ENCODE data around the gene METTL16. TPM values are rescaled to one million over a fixed set of nuclear protein-coding genes. Genes with fewer than 3 reads are reported as not detected.

The METTL16 gene
- total and polyA plus RNA-seq, 2 of the 4 experiments (the other 2 are of a cell fraction) = 11.8 to 15.4 TPM

DNA sequence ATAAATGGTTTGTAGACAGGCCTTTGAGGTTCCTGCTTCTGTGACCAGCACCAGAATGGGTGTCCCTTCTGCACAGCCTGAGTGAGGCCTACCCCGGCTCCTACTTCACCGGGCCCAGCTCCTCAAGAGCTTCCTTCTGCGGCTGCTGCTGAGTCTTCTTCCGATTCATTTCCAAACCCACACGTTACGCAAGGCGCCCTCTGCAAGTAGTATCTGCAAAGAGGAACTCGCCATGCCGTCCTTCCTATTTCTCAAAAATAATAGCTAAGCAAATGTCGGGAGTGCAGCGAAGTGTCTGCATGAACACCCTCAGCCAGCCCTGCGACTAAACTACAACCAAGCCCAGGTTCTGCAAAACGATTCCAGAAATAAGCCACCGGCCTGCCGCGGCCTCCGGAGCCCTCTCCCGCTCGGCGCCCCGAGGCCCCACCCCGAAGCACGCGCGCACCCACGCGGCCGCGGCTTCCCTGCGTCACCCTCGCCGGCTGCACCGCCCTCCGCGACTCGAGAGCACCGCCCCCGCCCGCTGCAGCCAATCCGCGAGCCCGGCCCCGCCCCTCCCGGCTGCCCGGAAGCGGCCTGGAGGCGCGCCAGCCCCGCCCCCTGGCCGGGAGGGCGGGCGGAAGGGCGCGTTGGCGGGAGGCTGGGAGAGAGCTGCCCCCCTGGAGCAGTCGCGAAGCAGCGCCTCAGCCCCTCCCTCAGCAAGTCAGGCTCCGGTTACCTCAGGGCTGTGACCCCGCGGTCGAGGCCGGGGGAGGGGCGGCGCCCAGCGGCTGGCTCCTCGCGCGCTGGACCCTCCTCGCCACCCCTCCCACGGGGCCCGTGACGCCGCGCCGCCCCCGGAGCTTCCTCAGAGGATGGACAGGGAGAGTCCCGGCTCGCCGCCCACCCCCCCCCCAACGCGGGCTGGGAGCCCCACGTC lies 119.2 kb downstream of the METTL16 start:
- Histone ChIP-seq H2AFZ (replicated peaks; ENCODE audit: low read length, poor library complexity) (peak overlapping the region; percentile 91), H2BK15ac (ENCODE audit: low read depth, low read length) (no peak overlapping the region)

More for the DNA sequence above, 119.2 kb downstream of the METTL16 start:
- Histone ChIP-seq H3K9me3 (ENCODE audit: control insufficient read depth, insufficient read depth, low read length) (no peaks in the 10 kb centered on the region), H3K79me1 (ENCODE audit: low read depth in 1 of 2, low read length in 2 of 2) (peaks cover 18 to 74% of the 10 kb centered on the region in 2 experiments), H3K14ac (replicated peaks; ENCODE audit: low read depth, low read length) (peak overlapping the region; percentile 59), H4K91ac (ENCODE audit: insufficient read depth, low read depth, low read length) (peak overlapping the region; percentile 20), H3K36me3 (ENCODE audit: control insufficient read depth, insufficient read depth, low read length) (peaks cover 5% of the 10 kb centered on the region; the same call in 1 of the 2 replicates), H3K4me1 (ENCODE audit: control insufficient read depth, insufficient read depth, low read length) (peaks cover 31% of the 10 kb centered on the region), H3K18ac (ENCODE audit: low read depth, low read length) (0 out of 2 replicates have a peak overlapping the region, but pooled peaks have one; percentile 9), H2BK5ac (ENCODE audit: low read depth, low read length, poor library complexity, severe bottlenecking) (peak overlapping the region; percentile 93), H3K23ac (ENCODE audit: low read depth, low read length) (peak overlapping the region; percentile 21; the same call in 1 of the 2 replicates), H3K4ac (ENCODE audit: low read depth, low read length) (peak overlapping the region; percentile 88), H2BK120ac (ENCODE audit: low read depth, low read length) (peak overlapping the region; percentile 11; the same call in 1 of the 2 replicates), H3K56ac (ENCODE audit: extremely low read depth, insufficient read depth, low read length) (peak overlapping the region; percentile 70), H3K4me3 (ENCODE audit: insufficient read depth, low read depth, low read length) (peak overlapping the region; percentile 61), H3K9ac (ENCODE audit: low read depth, low read length) (peak overlapping the region; percentile 69), H2BK20ac (ENCODE audit: low read depth, low read length) (no peak overlapping the region), H2AK9ac (replicated peaks; ENCODE audit: low read depth, low read length, poor library complexity) (peak overlapping the region; percentile 97), H4K20me1 (ENCODE audit: insufficient read depth, low read length) (peaks cover 47% of the 10 kb centered on the region), H3K9me1 (ENCODE audit: insufficient read depth, low read length) (peaks cover 9% of the 10 kb centered on the region), H3K27me3 (ENCODE audit: control insufficient read depth, insufficient read depth, low read length) (no peaks in the 10 kb centered on the region), H4K8ac (ENCODE audit: low read depth in 2 of 2, low read length in 2 of 2) (peak overlapping the region; percentile 8 to 35; a peak in 2 of 4 replicates), H2AK5ac (ENCODE audit: low read depth, low read length) (peak overlapping the region; percentile 92), H3K27ac (ENCODE audit: insufficient read depth, low read length) (peak overlapping the region; percentile 98), H4K5ac (ENCODE audit: low read depth, low read length) (no peak overlapping the region), H3K4me2 (ENCODE audit: low read depth, low read length) (peak overlapping the region; percentile 80)
- intact Hi-C loops (cut with micrococcal nuclease) = loop anchor here (1.0 kb wide), 2 partner anchors 9 to 24 kb away; partner anchors contain the start of gene MNT
- in situ Hi-C loops (cut with MboI; ENCODE audit: low sequenced_read_pairs) = no loop called here
- dilution Hi-C loops (cut with HindIII; ENCODE audit: low sequenced_read_pairs, unreplicated experiment) = no loop called here
- DNase-seq (peak; percentile 94), ATAC-seq (ENCODE audit: low read depth) (peak; percentile 59)
- ChIA-PET CTCF (interaction anchor here (1.4 to 3.2 kb wide), 3 partner anchors 10 to 23 kb away, joined by 3 to 21 read pairs (median 6); no protein-coding TSS in a partner anchor), POLR2A (ENCODE audit: unreplicated experiment) (interaction anchor here (0.6 to 1.2 kb wide), 3 partner anchors 9 to 29 kb away, joined by 3 read pairs; no protein-coding TSS in a partner anchor)
- no TSS peak for BruUV-seq (replicated peaks)
- TF ChIP-seq, protein P1, sequence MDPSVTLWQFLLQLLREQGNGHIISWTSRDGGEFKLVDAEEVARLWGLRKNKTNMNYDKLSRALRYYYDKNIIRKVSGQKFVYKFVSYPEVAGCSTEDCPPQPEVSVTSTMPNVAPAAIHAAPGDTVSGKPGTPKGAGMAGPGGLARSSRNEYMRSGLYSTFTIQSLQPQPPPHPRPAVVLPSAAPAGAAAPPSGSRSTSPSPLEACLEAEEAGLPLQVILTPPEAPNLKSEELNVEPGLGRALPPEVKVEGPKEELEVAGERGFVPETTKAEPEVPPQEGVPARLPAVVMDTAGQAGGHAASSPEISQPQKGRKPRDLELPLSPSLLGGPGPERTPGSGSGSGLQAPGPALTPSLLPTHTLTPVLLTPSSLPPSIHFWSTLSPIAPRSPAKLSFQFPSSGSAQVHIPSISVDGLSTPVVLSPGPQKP (IDR thresholded peaks at IDR 0.05; ENCODE audit: borderline replicate concordance, low read depth, low read length) = no peak; the same call in 1 of the 2 replicates
- TF ChIP-seq, protein P2, sequence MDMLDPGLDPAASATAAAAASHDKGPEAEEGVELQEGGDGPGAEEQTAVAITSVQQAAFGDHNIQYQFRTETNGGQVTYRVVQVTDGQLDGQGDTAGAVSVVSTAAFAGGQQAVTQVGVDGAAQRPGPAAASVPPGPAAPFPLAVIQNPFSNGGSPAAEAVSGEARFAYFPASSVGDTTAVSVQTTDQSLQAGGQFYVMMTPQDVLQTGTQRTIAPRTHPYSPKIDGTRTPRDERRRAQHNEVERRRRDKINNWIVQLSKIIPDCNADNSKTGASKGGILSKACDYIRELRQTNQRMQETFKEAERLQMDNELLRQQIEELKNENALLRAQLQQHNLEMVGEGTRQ (IDR thresholded peaks at IDR 0.05; ENCODE audit: low read depth, low read length) = peak; percentile 42; the same call in 1 of the 2 replicates
- TF ChIP-seq BHLHE40 (IDR thresholded peaks at IDR 0.05; ENCODE audit: low read depth, low read length) (peak; percentile 51; the same call in 1 of the 2 replicates), MAZ (IDR thresholded peaks at IDR 0.05; ENCODE audit: borderline replicate concordance, low read depth, low read length) (peak; percentile 98), CEBPB (IDR thresholded peaks at IDR 0.05; ENCODE audit: low read depth, low read length) (peak; percentile 93), NFE2L2 (IDR thresholded peaks at IDR 0.05; ENCODE audit: low read depth, low read length) (no peak), MXI1 (IDR thresholded peaks at IDR 0.05; ENCODE audit: borderline replicate concordance, low read depth, low read length) (peak; percentile 69; the same call in 1 of the 2 replicates), MAFK (IDR thresholded peaks at IDR 0.05; ENCODE audit: low read depth, low read length) (no peak), POLR2A (IDR thresholded peaks at IDR 0.05; ENCODE audit: low read depth, low read length) (peak; percentile 65), RCOR1 (IDR thresholded peaks at IDR 0.05; ENCODE audit: insufficient replicate concordance, low read length) (no peak), SMC3 (IDR thresholded peaks at IDR 0.05; ENCODE audit: low read depth, low read length) (no peak), CHD1 (IDR thresholded peaks at IDR 0.05; ENCODE audit: low read depth, low read length) (no peak; the same call in 1 of the 2 replicates), RAD21 (IDR thresholded peaks at IDR 0.05; ENCODE audit: low read length) (no peak), RFX5 (IDR thresholded peaks at IDR 0.05; ENCODE audit: low read depth, low read length) (no peak)
- 2% methylated on average over 13 of the region's 83 CpGs; no CpG with 5 or more reads in 1 of the 2 experiments for WGBS, 2 experiments (ENCODE audit: extremely low coverage in 2 of 2, insufficient read length in 1 of 2)
